Keratinocyte (primary cell): ENCODE data around the gene TAF6. TPM values are rescaled to one million over a fixed set of nuclear protein-coding genes. Genes with fewer than 3 reads are reported as not detected.
A peak's percentile ranks its signal among the peaks of the same experiment; 100 is the strongest.

Source experiments
- DNase-seq: peaks from one replicate; pipeline ENCODE4 v3.0.0-alpha.2; 2011; ENCODE audit warnings: low read depth, missing footprints, low spot score
- FAIRE-seq: peaks from 2 replicates; lab custom pipeline; 2011; peaks lifted over from hg19 to GRCh38; lab: Jason Lieb, UNC
- H2AFZ ChIP-seq: 2 replicates; pipeline ENCODE4 v1.6.0; 2012; ENCODE audit warnings: low read length, control low read depth, inconsistent platforms; ENCODE audit not compliant: control insufficient read depth
- H3K27ac ChIP-seq: 2 replicates; pipeline ENCODE4 v1.5.1; 2011; ENCODE audit warnings: low read length; ENCODE audit not compliant: control insufficient read depth, insufficient read depth
- H3K27me3 ChIP-seq: 3 replicates; pipeline ENCODE4 v1.6.0; 2011; ENCODE audit warnings: low read length; ENCODE audit not compliant: control insufficient read depth, insufficient read depth; ENCODE audit errors: extremely low read depth
- H3K36me3 ChIP-seq, 2 experiments: 2 replicates in 1 of 2; 3 replicates in 1 of 2; pipeline ENCODE4 v1.5.1; 2011; ENCODE audit warnings: low read length in 2 of 2, mild to moderate bottlenecking in 1 of 2; ENCODE audit not compliant: control insufficient read depth in 2 of 2, insufficient read depth in 2 of 2; ENCODE audit errors: extremely low read depth in 1 of 2
- H3K4me1 ChIP-seq: 3 replicates; pipeline ENCODE4 v1.5.1; 2011; ENCODE audit warnings: low read length; ENCODE audit not compliant: control insufficient read depth, insufficient read depth; ENCODE audit errors: extremely low read depth
- H3K4me2 ChIP-seq: 3 replicates; pipeline ENCODE4 v1.6.0; 2011; ENCODE audit warnings: low read depth, low read length; ENCODE audit not compliant: control insufficient read depth, insufficient read depth; ENCODE audit errors: extremely low read depth
- H3K4me3 ChIP-seq, 3 experiments: fragments of 200-600 bp in 1 of 3; sonication (generic) in 1 of 3; 2 replicates in 2 of 3; 3 replicates in 1 of 3; pipeline ENCODE4 v1.5.1; 2011 to 2016; ENCODE audit warnings: low read length in 3 of 3, mild to moderate bottlenecking in 3 of 3, control low read depth in 2 of 3, inconsistent platforms in 1 of 3, low read depth in 1 of 3, mixed read lengths in 1 of 3, mixed run types in 1 of 3, moderate library complexity in 1 of 3; ENCODE audit not compliant: control insufficient read depth in 2 of 3, insufficient read depth in 2 of 3; ENCODE audit errors: extremely low read depth in 1 of 3
- H3K79me2 ChIP-seq: 2 replicates; pipeline ENCODE4 v1.6.0; 2012; ENCODE audit warnings: low read length; ENCODE audit not compliant: control insufficient read depth, insufficient read depth
- H3K9ac ChIP-seq: 3 replicates; pipeline ENCODE4 v1.6.0; 2011; ENCODE audit warnings: low read length; ENCODE audit not compliant: control insufficient read depth, insufficient read depth; ENCODE audit errors: extremely low read depth
- H3K9me1 ChIP-seq: 3 replicates; pipeline ENCODE4 v1.6.0; 2011; ENCODE audit warnings: low read length; ENCODE audit not compliant: control insufficient read depth, insufficient read depth; ENCODE audit errors: extremely low read depth
- H3K9me3 ChIP-seq: 2 replicates; pipeline ENCODE4 v1.5.1; 2012; ENCODE audit warnings: low read depth, low read length; ENCODE audit not compliant: control insufficient read depth
- H4K20me1 ChIP-seq: 3 replicates; pipeline ENCODE4 v1.6.0; 2011; ENCODE audit warnings: low read length; ENCODE audit not compliant: control insufficient read depth, insufficient read depth; ENCODE audit errors: extremely low read depth
- EZH2 ChIP-seq: IDR thresholded peaks from one replicate; pipeline ENCODE4 v1.6.1; 2012; ENCODE audit warnings: inconsistent platforms, mild to moderate bottlenecking, low read length, moderate library complexity
- dilution Hi-C: fragments of 300-500 bp; cut with MboI; formaldehyde crosslinking; loops from one replicate; pipeline ENCODE4 v1.7.0; 2020; ENCODE audit warnings: low sequenced_read_pairs; ENCODE audit not compliant: extremely low pct_ligation_motif_present
- polyA plus RNA-seq, 5 experiments: library from polyadenylated mRNA; depleted of rRNA in 3 of 5; stranded (reverse) in 3 of 5; stranded (forward) in 1 of 5; unstranded in 1 of 5; fragments of >200 nt; gene quantifications; 1 replicate in 1 of 5; 2 replicates in 3 of 5; 3 replicates in 1 of 5; pipeline versions ENCODE4 v1.2.1 to v1.2.3, GENCODE V29; 2011 to 2012; ENCODE audit warnings: missing spikeins in 2 of 5, low read depth in 1 of 5, low replicate concordance in 1 of 5
- TF ChIP-seq, protein P1 (sequence below), 3 experiments: IDR thresholded peaks in 1 of 3; conservative IDR thresholded peaks in 1 of 3; optimal IDR thresholded peaks in 1 of 3; 2 replicates in 2 of 3; 3 replicates in 1 of 3; pipeline versions ENCODE3 to v1.5.1; 2011; ENCODE audit warnings: low read length in 3 of 3, mild to moderate bottlenecking in 3 of 3, moderate library complexity in 2 of 3, control low read depth in 1 of 3, inconsistent platforms in 1 of 3; ENCODE audit not compliant: insufficient read depth in 2 of 3; ENCODE audit errors: extremely low read depth in 1 of 3

The TAF6 gene
- polyA plus RNA-seq, 1 donor (not counting 4 experiments of a cell fraction or from before 2014, with no cell fraction given) = 7.6 TPM

DNA sequence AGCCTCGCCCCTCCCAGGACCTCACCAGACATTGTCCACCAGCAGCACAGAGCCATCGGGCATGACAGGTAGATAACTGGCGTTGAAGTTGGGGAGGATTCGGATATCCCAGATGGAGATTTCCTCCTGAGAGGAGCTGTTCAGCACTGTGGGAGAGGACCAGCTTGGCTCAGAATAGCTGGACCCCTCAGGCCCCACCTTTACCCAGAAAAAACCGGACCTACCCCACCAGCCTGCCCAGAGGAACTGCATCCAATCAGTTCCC is 37.8 kb upstream of the TAF6 start:
- Histone ChIP-seq H3K9me1 (no peaks in the 10 kb centered on the region), H3K4me3 (peak overlapping the region in 1 of 3 experiments; percentile 63), H3K27me3 (no peaks in the 10 kb centered on the region), H3K27ac (no peak overlapping the region), H3K36me3 (peaks cover 16 to 28% of the 10 kb centered on the region in 2 experiments), H4K20me1 (peaks cover 7% of the 10 kb centered on the region), H3K79me2 (peaks cover 5% of the 10 kb centered on the region), H2AFZ (no peak overlapping the region), H3K9me3 (no peaks in the 10 kb centered on the region), H3K4me1 (peaks cover 19% of the 10 kb centered on the region), H3K4me2 (peak overlapping the region; percentile 78), H3K9ac (no peak overlapping the region)
- FAIRE-seq (no peak), DNase-seq (no peak)
- no peak for TF ChIP-seq EZH2
- TF ChIP-seq, protein P1, sequence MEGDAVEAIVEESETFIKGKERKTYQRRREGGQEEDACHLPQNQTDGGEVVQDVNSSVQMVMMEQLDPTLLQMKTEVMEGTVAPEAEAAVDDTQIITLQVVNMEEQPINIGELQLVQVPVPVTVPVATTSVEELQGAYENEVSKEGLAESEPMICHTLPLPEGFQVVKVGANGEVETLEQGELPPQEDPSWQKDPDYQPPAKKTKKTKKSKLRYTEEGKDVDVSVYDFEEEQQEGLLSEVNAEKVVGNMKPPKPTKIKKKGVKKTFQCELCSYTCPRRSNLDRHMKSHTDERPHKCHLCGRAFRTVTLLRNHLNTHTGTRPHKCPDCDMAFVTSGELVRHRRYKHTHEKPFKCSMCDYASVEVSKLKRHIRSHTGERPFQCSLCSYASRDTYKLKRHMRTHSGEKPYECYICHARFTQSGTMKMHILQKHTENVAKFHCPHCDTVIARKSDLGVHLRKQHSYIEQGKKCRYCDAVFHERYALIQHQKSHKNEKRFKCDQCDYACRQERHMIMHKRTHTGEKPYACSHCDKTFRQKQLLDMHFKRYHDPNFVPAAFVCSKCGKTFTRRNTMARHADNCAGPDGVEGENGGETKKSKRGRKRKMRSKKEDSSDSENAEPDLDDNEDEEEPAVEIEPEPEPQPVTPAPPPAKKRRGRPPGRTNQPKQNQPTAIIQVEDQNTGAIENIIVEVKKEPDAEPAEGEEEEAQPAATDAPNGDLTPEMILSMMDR (optimal IDR thresholded peaks at IDR 0.05 in 1 of 3, IDR thresholded peaks at IDR 0.05 in 1 of 3, conservative IDR thresholded peaks at IDR 0.05 in 1 of 3; ENCODE audit: extremely low read depth in 1 of 3, insufficient read depth in 2 of 3, low read length in 3 of 3) = no peak
- dilution Hi-C loops = no loop called here

DNA sequence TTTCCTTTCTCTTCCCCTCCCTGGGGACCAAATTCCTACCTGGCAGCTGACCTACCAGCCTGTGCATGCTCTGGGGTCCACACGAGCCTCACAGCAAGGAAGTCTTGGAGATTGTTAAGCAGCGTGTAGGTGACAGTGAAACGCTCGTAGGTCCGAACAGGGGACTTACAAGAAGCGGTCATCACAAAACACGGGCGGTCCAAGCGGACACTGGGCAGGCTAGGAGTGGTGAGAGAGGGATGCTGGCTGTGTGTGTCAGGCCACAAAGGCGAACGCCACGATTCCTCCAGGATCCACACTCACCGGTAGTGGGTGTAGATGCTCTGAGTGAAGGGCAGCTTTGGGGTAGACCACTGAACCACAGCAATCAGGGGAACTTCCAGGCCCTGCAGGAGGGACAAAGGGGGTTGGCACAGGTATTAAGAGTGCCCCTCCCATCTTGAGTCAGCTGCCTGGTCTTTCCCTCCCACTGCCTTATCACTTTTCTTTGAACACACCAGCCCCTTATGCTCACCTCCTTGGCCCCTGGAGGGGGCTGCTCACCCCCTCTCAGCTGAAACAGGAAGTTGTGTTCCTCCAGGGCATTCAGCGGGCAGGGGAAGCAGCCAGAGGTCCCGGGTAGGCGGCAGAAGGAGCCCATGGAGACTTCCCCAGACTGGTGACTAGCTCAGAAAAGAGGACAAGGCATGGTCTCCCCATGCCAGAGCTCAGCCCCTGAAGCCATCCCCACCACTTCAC is 37.3 kb upstream of the TAF6 start:
- Histone ChIP-seq H3K9me3 (no peaks in the 10 kb centered on the region), H3K27ac (no peak overlapping the region), H3K36me3 (peaks cover 16 to 28% of the 10 kb centered on the region in 2 experiments), H3K9ac (no peak overlapping the region), H3K9me1 (no peaks in the 10 kb centered on the region), H3K4me3 (no peak overlapping the region), H3K4me2 (peak overlapping the region; percentile 78), H2AFZ (no peak overlapping the region), H3K4me1 (peaks cover 19% of the 10 kb centered on the region), H3K79me2 (peaks cover 5% of the 10 kb centered on the region), H4K20me1 (peaks cover 7% of the 10 kb centered on the region), H3K27me3 (no peaks in the 10 kb centered on the region)
- DNase-seq (no peak), FAIRE-seq (no peak)
- dilution Hi-C loops = no loop called here
- TF ChIP-seq, protein P1 (optimal IDR thresholded peaks at IDR 0.05 in 1 of 3, IDR thresholded peaks at IDR 0.05 in 1 of 3, conservative IDR thresholded peaks at IDR 0.05 in 1 of 3; ENCODE audit: extremely low read depth in 1 of 3, insufficient read depth in 2 of 3, low read length in 3 of 3) = no peak
- no peak for TF ChIP-seq EZH2
